Sigmoid colon (tissue), 4 donors: ENCODE data around the gene PLEKHA8.

Source experiments
- POLR2A ChIP-seq, 2 donors: fragments of 450-650 bp; IDR thresholded peaks; one replicate each; pipeline ENCODE4 v1.6.1; 2016; ENCODE audit warnings: antibody characterized with exemption in 2 of 2, mild to moderate bottlenecking in 2 of 2, moderate library complexity in 2 of 2
- POLR2AphosphoS5 ChIP-seq, 4 donors: sonication (generic); formaldehyde crosslinking; IDR thresholded peaks; one replicate each; pipeline ENCODE4 v1.6.1; 2017; ENCODE audit warnings: antibody characterized with exemption in 4 of 4
- TF ChIP-seq, protein P1 (sequence below), 4 experiments: fragments of 450-650 bp in 3 of 4; fragments of 200-600 bp in 1 of 4; IDR thresholded peaks; one replicate each; pipeline ENCODE4 v1.5.1; 2016 to 2019; ENCODE audit warnings: antibody characterized with exemption in 4 of 4, mild to moderate bottlenecking in 3 of 4, moderate library complexity in 2 of 4

DNA sequence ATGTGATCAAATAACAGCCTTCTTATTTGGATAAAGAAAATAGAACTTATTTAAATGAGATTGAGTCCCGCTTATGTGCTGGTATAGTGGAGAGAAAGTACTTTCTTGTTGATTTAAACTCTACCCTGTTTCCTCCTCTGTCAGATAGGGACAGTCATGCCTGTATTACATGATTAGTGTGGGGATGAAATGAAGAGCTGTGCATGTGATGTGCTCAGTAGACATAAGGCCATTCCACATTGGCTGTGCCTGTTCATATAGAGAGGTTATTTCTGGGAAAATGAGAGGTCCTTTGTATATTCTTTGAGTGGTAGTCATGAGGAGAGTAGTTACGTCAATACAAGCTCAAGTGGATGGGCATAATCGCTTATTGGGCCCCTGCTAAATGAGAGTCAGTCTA lies 112.2 kb downstream of the PLEKHA8 start:
- TF ChIP-seq, protein P1, sequence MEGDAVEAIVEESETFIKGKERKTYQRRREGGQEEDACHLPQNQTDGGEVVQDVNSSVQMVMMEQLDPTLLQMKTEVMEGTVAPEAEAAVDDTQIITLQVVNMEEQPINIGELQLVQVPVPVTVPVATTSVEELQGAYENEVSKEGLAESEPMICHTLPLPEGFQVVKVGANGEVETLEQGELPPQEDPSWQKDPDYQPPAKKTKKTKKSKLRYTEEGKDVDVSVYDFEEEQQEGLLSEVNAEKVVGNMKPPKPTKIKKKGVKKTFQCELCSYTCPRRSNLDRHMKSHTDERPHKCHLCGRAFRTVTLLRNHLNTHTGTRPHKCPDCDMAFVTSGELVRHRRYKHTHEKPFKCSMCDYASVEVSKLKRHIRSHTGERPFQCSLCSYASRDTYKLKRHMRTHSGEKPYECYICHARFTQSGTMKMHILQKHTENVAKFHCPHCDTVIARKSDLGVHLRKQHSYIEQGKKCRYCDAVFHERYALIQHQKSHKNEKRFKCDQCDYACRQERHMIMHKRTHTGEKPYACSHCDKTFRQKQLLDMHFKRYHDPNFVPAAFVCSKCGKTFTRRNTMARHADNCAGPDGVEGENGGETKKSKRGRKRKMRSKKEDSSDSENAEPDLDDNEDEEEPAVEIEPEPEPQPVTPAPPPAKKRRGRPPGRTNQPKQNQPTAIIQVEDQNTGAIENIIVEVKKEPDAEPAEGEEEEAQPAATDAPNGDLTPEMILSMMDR (IDR thresholded peaks at IDR 0.05): no peak
- TF ChIP-seq POLR2AphosphoS5 (IDR thresholded peaks at IDR 0.05) (no peak), POLR2A (IDR thresholded peaks at IDR 0.05) (no peak)
